HG03103 (cell line): ENCODE measurements around the gene TLL2.

Source experiments
- ATAC-seq: cut with Tn5 transposase; IDR thresholded peaks from one replicate; pipeline ENCODE4 v1.9.1; 2021; ENCODE audit warnings: low read depth; ENCODE audit not compliant: unreplicated experiment

Gene TLL2

DNA sequence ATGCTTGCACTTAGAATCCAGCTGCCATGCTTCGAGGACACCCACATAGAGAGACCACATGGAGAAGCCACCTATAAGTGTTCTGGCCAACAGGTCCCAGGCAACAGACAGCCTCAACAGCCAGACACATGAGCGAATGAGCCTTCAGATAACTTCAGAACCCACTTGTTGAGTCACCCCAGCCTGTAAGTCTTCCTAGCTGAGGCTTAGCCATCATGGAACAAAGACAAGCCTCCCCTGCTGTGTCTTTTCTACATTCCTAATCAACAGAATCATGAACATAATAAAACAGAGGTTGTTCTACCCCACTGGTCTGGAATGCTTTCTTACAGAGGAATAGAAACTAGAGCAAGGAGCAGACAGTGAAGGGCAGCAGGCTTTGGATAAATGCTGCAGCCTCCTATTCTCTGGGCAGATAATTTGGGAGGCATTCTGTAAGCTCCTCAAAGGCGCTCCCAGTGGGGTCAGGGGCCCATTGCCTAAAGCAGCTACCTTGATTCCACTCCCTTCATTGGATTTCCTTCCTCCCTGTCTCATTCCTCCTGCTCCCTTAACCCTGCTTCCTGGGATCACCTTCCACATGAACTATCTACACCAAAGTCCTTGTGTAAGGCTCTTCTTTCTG is 4.6 kb downstream of the TLL2 start:
- ATAC-seq: no peak

DNA sequence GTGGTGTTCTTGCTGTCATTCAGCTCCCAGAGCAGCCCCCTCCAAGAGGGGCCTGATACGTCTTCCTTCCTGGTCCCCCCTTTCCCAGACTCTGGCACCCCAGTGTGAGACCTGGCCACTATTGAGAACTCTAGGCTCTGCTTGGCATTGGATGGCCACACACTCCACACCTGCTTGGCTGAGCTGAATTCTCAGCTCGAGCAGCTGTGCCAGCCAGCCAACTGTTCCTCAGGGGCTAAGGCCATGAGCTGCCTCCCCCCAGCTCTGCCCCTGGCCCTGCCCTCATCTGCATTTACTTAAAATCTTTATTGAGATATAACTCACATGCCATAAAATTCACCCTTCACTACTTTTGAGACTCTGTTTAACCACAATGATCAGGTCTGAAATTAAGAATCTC is 6.7 kb downstream of the TLL2 start:
- ATAC-seq: no peak

DNA sequence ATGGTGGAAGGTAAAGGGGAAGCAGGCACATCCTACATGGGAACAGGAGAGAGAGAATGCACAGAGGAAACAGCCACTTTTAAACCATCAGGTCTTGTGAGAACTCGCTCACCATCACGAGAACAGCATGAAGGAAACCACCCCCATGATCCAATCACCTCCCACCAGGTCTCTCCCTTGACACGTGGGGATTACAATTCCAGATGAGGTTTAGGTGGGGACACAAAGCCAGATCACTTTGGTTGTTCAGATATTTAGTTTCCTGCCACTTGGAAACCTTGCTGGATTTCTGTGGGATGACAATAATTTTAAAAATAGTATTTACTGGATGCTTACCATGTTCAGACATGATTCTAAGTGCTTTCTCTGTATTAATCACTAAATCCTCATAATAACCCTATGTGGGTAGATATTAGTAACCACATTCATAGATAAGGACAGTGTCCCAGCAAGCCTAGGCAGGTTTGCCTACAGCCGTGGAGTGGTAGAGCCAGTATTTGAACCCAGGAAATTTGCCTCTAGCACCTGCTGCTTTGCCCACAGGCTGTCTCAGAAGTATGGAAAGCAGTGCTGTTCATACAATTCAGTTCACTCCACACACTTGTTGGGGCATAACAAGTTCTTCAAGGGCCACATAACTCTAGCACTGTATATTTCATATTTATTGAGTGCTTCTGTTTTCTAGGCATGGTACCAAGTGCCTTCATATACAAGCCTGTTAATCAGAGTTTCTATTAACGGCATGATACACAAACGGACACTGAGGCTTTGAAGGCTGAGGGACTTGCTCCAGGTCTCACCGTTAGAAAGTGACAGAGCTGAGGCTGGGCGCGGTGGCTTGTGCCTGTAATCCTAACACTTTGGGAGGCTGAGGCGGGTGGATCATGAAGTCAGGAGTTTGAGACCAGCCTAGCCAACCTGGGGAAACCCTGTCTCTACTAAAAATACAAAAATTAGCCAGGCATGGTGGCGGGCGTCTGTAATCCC is 8.3 kb downstream of the TLL2 start:
- no peak for ATAC-seq

DNA sequence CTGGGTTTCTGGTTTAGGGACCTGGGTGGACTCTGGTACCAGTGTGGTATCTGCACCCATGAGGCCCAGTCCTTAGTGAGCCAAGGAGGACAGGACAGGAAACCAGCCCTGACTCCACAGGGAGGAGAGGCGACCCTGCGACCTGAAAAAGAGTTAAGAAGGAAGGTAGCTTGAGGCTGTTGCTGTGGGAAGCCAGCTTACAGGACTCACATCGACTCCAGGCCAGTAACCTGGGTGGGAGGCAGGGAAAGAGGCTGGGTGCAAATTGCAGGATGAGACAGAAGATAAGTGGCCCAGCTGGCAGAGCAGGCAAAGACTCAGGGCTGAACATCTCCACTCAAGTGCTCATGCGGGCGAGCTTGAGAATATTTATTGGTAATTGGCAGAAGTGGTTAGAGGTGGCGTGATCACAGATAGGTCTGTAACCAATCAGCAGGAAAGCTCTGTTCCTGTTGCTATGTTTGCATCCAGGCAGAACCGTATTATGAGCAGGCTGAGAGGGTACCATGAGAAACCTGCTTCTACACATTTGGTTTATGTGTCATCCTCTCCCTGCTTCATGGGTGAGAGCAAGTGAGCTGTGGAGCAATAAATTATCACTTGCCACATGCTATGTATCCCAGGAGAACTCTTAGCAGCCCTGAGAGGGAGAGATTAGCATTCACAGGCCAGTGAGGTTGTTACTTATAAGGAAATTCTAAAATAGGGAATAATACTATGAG is 11.0 kb downstream of the TLL2 start:
- no peak for ATAC-seq

DNA sequence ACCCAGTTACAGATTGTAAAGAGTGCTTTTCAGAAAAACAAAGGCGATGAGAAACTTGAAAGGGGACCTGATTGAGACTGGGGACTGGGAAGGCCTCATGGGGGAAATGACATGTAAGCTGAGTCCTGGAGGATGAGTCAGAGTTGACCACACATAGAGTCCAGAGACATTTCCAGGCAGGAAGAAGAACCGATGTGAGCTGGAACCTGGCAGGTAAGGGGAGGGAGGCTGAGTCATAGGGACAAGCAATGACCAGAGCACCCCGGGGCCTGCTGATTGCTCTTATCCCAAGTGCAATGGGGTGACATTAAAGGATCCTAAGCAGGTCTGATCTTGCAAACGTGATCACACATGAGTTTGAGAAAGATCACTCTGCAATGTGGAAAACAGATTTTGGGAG is 11.7 kb downstream of the TLL2 start:
- no peak for ATAC-seq

DNA sequence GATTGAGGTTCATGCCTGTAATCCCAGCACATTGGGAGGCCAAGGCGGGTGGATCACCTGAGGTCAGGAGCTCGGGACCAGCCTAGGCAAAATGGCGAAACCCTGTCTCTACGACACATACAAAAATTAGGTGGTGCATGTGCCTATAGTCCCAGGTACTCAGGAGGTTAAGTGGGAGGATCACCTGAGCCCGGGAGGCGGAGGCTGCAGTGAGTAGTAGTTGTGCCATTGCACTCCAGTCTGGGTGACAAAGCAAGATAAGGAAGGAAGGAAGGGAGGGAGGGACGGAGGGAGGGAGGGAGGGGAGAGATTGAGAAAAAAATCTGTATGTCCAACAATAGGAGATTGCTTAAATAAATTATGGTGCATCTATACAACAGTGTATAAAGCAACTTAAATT is 13.2 kb downstream of the TLL2 start:
- ATAC-seq: no peak

DNA sequence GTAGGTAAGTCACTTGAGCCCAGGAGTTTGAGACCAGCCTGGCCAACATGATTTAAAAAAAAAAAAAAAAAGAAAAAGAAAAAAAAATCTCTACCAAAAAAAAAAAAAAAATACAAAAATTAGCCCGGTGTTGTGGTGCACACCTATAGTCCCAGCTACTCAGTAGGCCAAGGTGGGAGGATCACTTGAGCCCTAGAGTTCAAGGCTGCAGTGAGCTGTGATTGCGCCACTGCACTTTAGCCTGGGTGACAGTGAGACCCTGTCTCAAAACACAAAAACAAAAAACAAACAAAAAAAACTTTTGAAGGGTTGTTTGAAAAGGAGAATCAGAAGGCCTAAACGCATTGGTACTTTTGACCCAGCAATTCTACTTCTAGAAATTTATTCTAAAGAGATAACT is 13.7 kb downstream of the TLL2 start:
- no peak for ATAC-seq

DNA sequence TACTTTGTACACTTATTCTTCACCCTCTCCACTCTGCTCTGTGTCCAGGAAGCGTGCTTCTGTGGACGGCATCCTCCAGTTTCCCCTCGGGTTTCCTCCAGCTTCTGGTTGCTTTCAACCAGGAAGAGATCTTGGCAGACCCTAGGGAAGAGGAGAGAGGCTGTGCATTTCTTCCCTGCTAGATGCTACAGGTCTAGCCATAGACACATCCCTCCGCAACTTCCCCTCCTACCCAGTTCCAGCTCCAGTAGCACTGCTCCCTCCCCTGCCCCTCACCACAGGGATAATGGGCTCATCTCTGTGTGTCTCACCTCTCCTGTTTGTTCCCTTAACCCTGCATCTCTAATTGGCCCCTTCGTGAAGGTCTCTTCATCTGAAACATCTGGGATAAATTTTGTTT is 16.3 kb downstream of the TLL2 start:
- ATAC-seq: no peak

DNA sequence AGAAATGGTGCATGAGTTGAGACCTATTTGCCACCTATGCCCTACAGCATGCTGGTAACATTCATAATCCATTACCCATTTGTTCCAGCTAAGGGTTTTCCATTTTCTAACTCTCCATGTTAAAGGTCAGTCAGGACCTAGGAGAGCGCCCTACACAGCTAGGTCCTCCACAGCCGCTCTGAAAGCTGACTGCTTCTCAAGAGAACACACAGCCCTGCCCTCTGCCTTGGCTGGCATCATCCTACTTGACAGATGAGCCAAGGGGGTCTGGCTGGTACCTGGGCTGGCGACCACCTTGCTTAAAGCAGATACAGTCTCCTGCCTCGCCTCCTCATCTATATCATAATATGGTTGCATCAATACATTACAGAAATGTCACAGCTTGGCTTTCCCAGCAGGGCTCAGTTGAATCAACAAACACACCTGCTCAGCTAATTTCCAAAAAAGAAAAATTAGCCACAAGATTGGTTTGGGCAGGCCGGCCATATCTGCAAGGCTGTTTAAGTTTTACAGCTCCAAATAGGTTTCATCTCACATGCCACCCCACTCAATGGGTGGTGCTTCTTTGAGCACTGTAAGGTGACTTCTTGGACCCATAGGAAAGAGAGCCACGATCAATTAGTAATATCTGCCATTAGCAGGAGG is 17.3 kb downstream of the TLL2 start:
- no peak for ATAC-seq

DNA sequence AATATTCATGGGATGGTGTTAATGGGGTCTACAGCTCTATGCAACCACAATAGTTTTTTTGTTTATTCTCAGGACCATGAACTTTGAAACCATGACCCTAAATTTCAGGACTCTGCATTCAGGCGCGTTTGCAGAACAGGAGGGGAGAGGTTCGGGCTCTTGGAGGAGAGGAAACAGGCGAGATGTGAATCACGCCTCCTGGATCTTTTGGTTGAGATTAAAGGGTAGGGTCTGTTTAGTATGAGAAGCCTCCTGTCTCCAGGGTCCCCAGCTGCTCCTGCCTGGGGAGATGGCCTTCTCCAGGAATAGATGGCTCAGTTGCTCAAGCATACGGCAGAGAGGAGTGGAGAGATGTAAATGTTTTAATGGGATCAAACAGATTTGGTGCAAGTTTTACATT is 18.2 kb downstream of the TLL2 start:
- ATAC-seq: no peak

DNA sequence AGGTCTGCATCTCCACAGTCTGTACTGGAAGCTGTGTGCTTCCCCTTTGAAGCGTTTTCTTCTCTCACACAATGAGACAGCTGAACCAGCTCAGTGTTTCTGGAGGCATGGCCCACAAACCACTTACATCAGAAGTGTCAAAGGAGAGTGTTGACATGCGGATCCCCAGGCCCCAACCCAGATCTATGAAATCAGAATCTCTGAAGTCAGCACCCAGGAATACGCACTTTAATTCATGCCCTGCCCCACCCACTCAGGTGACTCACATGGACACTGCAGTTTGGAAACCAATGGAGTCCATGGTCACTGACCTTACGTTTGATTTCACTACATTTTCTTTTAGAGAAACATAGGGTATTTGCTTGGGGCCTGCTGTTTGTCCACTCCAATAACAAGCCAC is 19.0 kb downstream of the TLL2 start:
- ATAC-seq: no peak

DNA sequence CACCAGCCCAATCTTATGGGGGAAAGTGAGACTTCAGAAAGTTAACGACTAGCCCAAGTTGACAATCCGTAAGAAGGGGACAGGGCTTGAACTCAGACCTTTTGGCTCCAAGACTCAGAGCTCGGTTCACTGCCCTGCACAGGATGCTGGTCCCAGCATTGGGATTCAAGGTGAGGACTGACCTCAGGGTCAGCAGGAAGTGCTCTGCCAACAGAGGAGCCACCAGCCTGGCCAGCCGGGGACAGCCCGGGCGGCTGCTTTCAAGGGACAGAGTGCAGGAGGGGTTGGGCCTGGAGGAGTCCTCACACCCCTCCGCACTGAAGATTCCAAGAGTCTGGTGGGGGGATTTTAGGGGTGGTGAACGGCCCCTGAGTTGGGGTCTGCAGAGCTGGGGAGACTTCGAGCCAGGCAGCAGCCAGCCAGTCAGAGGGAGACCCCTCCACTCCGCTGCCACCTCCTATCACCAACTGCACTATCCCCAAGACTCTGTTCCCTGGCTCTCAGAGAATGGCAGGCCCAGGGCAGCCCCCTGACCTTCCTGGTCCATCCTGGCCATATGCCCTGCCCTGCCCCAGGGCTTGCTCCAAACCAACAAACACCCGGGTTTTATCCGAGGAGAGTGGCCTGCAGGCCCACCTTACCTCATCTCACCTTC is 19.7 kb downstream of the TLL2 start:
- ATAC-seq: no peak

DNA sequence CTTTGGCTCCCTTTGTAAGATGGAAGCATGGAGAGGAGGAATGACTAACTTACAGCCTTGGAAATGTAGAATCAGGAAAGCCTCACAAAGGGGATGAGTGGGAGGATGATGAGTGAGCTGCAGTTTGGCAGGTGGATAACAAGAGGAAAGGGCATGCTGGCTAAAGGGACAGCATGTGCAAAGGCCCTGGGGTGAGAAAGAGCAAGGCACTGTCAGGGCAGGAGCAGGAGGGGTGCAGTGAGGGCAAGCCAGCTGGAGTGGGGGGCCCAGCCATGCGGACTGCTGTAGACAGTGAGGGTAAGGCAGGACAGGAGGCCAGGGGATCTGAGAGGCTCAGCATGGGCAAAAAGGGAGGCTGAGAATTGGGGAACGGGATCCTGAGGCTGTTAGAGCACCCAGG is 20.5 kb downstream of the TLL2 start:
- ATAC-seq: no peak

DNA sequence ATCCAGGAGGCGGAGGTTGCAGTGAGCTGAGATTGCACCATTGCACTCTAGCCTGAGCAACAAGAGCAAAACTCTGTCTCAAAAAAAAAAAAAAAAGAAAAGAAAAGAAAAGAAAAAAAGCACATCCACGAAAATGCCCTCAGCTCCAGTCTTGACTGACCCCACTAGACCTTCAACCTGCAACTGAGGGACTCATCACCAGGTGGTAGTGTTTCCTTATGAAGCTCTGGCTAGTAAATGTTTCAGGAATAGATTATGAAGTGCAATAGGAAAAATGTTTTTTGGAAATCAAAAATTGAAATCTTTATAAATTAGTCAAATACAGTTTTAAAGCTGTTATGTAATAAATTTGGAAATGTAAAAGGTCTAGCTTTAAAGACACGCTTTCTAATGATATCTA is 22.4 kb downstream of the TLL2 start:
- no peak for ATAC-seq

DNA sequence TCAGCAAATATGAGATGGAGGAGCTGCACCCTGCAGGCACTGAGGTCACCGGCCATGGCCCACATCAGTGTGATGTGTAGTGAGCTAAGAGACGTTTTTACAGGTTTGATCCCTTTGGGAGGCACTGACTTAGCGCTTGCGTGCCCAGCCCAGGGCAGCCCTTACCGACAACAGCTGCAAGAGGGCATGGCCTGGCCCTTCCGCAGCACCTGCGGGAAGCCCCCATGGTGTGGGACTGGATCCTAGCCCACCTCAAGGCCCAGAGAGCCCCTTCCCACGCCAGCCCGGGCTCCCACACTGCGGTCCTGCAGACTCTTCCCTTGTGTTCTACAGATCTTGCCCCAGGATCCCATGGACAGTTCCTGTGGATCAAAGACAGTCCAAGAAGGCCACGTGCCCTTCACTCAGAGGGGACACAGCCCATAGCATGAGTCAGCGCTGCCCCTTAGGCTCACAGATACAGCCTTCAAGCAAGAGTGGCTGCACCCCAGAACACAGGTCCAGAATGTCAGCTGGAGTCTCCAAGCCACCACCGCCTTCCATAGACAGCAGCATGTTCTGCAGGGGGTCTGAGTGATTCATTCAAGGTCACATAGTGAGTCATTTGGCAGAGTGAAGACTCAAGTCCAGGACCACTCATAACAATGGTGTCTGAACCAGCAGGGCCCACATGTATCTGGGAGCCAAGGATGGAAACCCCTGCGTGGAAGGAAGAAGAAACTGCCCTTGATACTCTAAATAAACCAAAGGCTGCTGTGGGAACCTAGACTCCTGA is 25.4 kb downstream of the TLL2 start:
- ATAC-seq: no peak

DNA sequence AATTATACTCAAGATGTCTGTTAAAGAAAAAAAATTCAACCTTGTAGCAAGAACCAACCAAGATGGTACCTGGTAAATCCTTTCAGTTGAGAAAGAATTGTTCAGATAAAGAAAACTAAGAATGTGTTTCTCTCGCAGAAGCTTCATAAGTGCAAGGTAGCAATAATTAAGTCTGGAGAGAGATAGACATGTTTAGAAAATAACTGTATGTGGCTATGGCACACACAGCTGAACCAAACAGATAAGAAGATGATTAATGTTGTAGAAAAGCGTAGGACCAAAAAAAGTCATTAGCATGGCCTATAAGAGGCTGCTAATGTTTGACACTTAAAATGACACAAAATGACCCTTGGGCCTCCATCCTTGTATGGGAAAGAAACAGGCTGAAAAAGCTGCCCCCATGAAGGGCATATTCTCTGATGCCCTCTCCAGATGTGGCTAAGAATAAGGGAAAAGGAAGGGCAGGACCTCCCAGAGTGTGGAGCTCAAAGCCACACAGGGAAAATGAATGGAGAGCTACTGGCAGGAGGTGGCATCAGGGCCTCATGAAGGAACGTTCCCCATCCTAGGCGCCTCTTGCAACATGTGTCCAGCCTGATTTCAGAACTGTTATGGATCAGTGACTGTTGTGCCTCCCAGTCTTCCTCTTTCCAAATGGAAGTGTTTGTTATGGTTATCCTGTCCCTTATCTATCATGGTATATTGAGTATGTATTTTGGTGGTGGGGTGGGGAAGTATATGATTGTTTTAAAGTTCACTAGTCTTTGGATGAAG is 30.7 kb downstream of the TLL2 start:
- ATAC-seq: no peak

DNA sequence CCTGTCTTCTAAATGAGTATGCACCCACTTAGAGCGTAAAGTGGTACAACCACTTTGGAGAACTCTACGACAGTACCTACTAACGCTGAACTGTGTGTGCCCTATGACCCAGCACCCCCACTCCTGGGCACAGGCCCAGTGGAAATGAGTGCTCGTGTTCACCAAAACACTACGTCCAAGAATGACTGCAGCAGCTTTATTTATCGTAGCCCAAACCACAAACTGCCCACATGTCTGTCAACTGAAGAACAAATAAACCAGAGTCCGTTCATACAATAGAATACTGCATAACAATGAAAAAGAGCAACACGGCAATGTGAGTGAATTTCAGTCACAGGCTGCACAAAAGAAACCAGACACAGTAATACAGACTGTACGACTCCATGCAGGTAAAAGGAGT is 35.4 kb downstream of the TLL2 start:
- no peak for ATAC-seq

DNA sequence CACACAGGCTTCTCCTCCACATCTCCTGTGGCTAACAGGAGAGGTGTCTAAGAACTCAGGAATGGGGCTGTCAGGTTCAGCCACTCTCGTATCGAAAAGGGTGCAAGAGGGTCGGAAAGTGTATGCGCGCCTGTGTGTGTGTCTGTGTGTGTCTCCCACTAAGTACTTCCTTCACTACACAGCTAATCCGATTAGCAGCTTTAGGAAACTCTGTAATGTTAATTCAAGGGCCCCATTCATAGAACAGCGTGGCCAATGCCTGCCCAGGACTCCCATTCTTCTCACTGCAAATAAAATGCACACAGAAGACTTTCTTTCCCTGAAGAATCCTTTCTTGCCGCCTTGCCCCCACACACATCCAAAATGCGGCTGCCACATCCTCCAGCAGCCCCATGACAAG is 39.9 kb downstream of the TLL2 start:
- no peak for ATAC-seq
